SJSA1 (cell line): ENCODE data around the gene SPATA25. TPM values are rescaled to one million over a fixed set of nuclear protein-coding genes. Genes with fewer than 3 reads are reported as not detected.

Source experiments
- DNase-seq, 2 experiments: peaks; one replicate each; pipeline ENCODE4 v3.0.0-alpha.2; 2015 to 2020; ENCODE audit warnings: low spot score in 2 of 2, low read depth in 1 of 2
- H3K27ac ChIP-seq: fragments of 250-450 bp; sonication (Bioruptor Pico); 2 replicates; pipeline ENCODE4 v1.5.1; 2020; ENCODE audit warnings: mild to moderate bottlenecking, moderate library complexity
- H3K27me3 ChIP-seq: fragments of 250-450 bp; sonication (Bioruptor Pico); replicated peaks from 2 replicates; pipeline ENCODE4 v1.5.1; 2020; ENCODE audit warnings: mild to moderate bottlenecking, moderate library complexity
- H3K36me3 ChIP-seq: fragments of 250-450 bp; sonication (Bioruptor Pico); 2 replicates; pipeline ENCODE4 v1.5.1; 2020; ENCODE audit warnings: mild to moderate bottlenecking
- H3K4me1 ChIP-seq: fragments of 250-450 bp; sonication (Bioruptor Pico); replicated peaks from 2 replicates; pipeline ENCODE4 v1.6.1; 2021; ENCODE audit warnings: mild to moderate bottlenecking
- H3K4me3 ChIP-seq: fragments of 250-450 bp; sonication (Bioruptor Pico); 2 replicates; pipeline ENCODE4 v1.5.1; 2020; ENCODE audit warnings: mild to moderate bottlenecking
- H3K9me3 ChIP-seq: fragments of 250-450 bp; sonication (Bioruptor Pico); replicated peaks from 2 replicates; pipeline ENCODE4 v1.5.1; 2020; ENCODE audit warnings: mild to moderate bottlenecking
- total RNA-seq: library from RNA; depleted of rRNA; stranded (reverse); fragments of >200 nt; shearing (Covaris generic); gene quantifications from 2 replicates; pipeline ENCODE4 v1.2.3, GENCODE V29; 2014

Gene SPATA25
- total RNA-seq, 1 experiment from 2014 or later = 0.89 TPM

GRCh38 chr20:45892828-45893500 lies 5.5 kb upstream of the SPATA25 start:
- Histone ChIP-seq H3K27ac (no peak overlapping the region), H3K4me1 (peaks cover 24% of the 10 kb centered on the region), H3K36me3 (peaks cover 41% of the 10 kb centered on the region), H3K9me3 (no peaks in the 10 kb centered on the region), H3K27me3 (no peaks in the 10 kb centered on the region), H3K4me3 (no peak overlapping the region)
- no peak for DNase-seq

GRCh38 chr20:45892049-45892825 lies 4.8 kb upstream of the SPATA25 start:
- peak in 1 of 2 experiments; percentile 18 for DNase-seq
- no peak overlapping the region for H3K27ac ChIP-seq
- H3K27me3 ChIP-seq = no peaks in the 10 kb centered on the region
- H3K9me3 ChIP-seq = no peaks in the 10 kb centered on the region
- peaks cover 41% of the 10 kb centered on the region for H3K36me3 ChIP-seq
- peaks cover 24% of the 10 kb centered on the region for H3K4me1 ChIP-seq
- H3K4me3 ChIP-seq = peak overlapping the region; percentile 79

GRCh38 chr20:45890985-45891983 lies 3.9 kb upstream of the SPATA25 start, which contains the start of the genes CTSA and NEURL2:
CTSA (plus strand) TSS chr20:45891335; CDS start chr20:45891569, 234 bp downstream.
NEURL2 (minus strand) TSS chr20:45891208; CDS start chr20:45890991, 217 bp downstream.
- Histone ChIP-seq H3K27ac (peak within 1 kb of the TSS; percentile 26), H3K4me3 (peak within 1 kb of the TSS; percentile 79), H3K4me1 (peaks cover 24% of the 10 kb centered on the region), H3K9me3 (no peaks in the 10 kb centered on the region), H3K36me3 (peaks cover 41% of the 10 kb centered on the region), H3K27me3 (no peaks in the 10 kb centered on the region)
- peak; percentile 93 to 95 for DNase-seq

GRCh38 chr20:45890077-45890984 lies 2.9 kb upstream of the SPATA25 start:
- peak; percentile 71 to 86 for DNase-seq
- peaks cover 25% of the 10 kb centered on the region for H3K4me1 ChIP-seq
- H3K4me3 ChIP-seq = peak overlapping the region; percentile 79
- peaks cover 44% of the 10 kb centered on the region for H3K36me3 ChIP-seq
- no peaks in the 10 kb centered on the region for H3K27me3 ChIP-seq
- peak overlapping the region; percentile 26 for H3K27ac ChIP-seq
- no peaks in the 10 kb centered on the region for H3K9me3 ChIP-seq

- Histone ChIP-seq H3K27me3 (no peaks in the 10 kb centered on the region), H3K4me1 (peaks cover 34% of the 10 kb centered on the region), H3K36me3 (peaks cover 48% of the 10 kb centered on the region), H3K9me3 (no peaks in the 10 kb centered on the region), H3K4me3 (no peak overlapping the region), H3K27ac (no peak overlapping the region)
- DNase-seq = no peak
Measured at GRCh38 chr20:45888681-45889080, 1.3 kb upstream of the SPATA25 start.

- no peak for DNase-seq
- peaks cover 54% of the 10 kb centered on the region for H3K36me3 ChIP-seq
- no peaks in the 10 kb centered on the region for H3K9me3 ChIP-seq
- no peak overlapping the region for H3K4me3 ChIP-seq
- H3K4me1 ChIP-seq = peaks cover 27% of the 10 kb centered on the region
- no peaks in the 10 kb centered on the region for H3K27me3 ChIP-seq
- no peak overlapping the region for H3K27ac ChIP-seq
Measured at GRCh38 chr20:45886590-45887345, 654 bp downstream of the SPATA25 start.

GRCh38 chr20:45883100-45883469 lies 4.3 kb downstream of the SPATA25 start:
- H3K4me1 ChIP-seq = peaks cover 10% of the 10 kb centered on the region
- peaks cover 58% of the 10 kb centered on the region for H3K36me3 ChIP-seq
- H3K27ac ChIP-seq = no peak overlapping the region
- no peaks in the 10 kb centered on the region for H3K27me3 ChIP-seq
- H3K4me3 ChIP-seq = no peak overlapping the region
- DNase-seq = no peak
- no peaks in the 10 kb centered on the region for H3K9me3 ChIP-seq

GRCh38 chr20:45882469-45883099 lies 4.8 kb downstream of the SPATA25 start:
- no peaks in the 10 kb centered on the region for H3K9me3 ChIP-seq
- no peaks in the 10 kb centered on the region for H3K27me3 ChIP-seq
- H3K4me3 ChIP-seq = no peak overlapping the region
- H3K27ac ChIP-seq = no peak overlapping the region
- no peak for DNase-seq
- peaks cover 58% of the 10 kb centered on the region for H3K36me3 ChIP-seq
- H3K4me1 ChIP-seq = peaks cover 10% of the 10 kb centered on the region

GRCh38 chr20:45880988-45881788 lies 6.2 kb downstream of the SPATA25 start, which contains the start of gene ZSWIM1:
ZSWIM1 (plus strand) TSS chr20:45881227; CDS start chr20:45882593, 1,366 bp downstream.
- Histone ChIP-seq H3K4me3 (peak within 1 kb of the TSS; percentile 53), H3K27me3 (no peaks in the 10 kb centered on the region), H3K27ac (peak within 1 kb of the TSS; percentile 40), H3K4me1 (peaks cover 10% of the 10 kb centered on the region), H3K9me3 (no peaks in the 10 kb centered on the region), H3K36me3 (peaks cover 47% of the 10 kb centered on the region)
- DNase-seq = peak; percentile 95 to 99

- no peak overlapping the region for H3K4me3 ChIP-seq
- H3K4me1 ChIP-seq = no peaks in the 10 kb centered on the region
- no peak for DNase-seq
- no peak overlapping the region for H3K27ac ChIP-seq
- H3K9me3 ChIP-seq = no peaks in the 10 kb centered on the region
- H3K27me3 ChIP-seq = no peaks in the 10 kb centered on the region
- H3K36me3 ChIP-seq = peaks cover 20% of the 10 kb centered on the region
Measured at GRCh38 chr20:45878076-45878761, 9.2 kb downstream of the SPATA25 start.

GRCh38 chr20:45874576-45874975 lies 12.8 kb downstream of the SPATA25 start:
- no peaks in the 10 kb centered on the region for H3K4me1 ChIP-seq
- H3K36me3 ChIP-seq = peaks cover 5% of the 10 kb centered on the region; the same call in 1 of the 2 replicates
- no peak for DNase-seq
- H3K27me3 ChIP-seq = no peaks in the 10 kb centered on the region
- no peak overlapping the region for H3K27ac ChIP-seq
- no peak overlapping the region for H3K4me3 ChIP-seq
- no peaks in the 10 kb centered on the region for H3K9me3 ChIP-seq
